GM19324 (cell line): ENCODE results near the gene TRABD.

Experiments
- ATAC-seq: cut with Tn5 transposase; IDR thresholded peaks from one replicate; pipeline ENCODE4 v1.9.1; 2021; ENCODE audit warnings: mild to moderate bottlenecking, moderate library complexity; ENCODE audit not compliant: unreplicated experiment, low FRiP score

Gene TRABD

DNA sequence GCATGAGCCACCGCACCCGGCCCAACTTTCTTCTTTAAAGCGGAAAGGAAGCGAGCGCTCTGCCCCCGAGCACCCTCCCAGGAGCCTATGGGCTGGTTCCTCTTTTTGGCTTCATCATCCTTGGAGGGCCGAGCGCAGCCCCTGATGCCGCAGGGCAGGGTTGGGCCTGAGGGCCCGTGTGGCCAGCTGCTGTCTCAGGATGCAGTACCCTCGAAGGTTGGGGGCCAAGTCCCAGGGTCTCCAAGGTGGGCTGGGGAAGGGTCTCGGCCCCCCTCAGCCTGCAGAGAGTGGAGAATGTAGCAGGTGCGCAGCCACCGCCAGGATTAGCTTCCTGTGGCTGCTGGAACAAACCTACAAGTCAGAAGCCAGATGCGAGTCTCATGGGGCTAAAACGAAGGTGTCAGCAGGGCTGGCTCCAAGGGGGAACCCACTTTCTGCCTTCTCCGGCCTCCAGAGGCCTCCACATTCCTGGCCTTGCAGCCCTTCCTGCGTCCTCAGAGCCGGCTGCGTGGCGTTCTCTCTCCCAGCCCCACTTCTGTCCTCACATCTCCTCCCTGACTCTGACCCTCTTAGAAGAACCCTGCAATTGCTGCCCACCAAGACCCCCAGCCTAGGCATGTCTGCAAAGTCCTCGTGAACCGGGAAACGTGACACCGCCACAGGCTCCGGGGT, 12.3 kb upstream of the TRABD start:
- ATAC-seq, result no peak

GRCh38 chr22:50173983-50174355, 11.7 kb upstream of the TRABD start:
- no peak for ATAC-seq

GRCh38 chr22:50174382-50175190, 11.1 kb upstream of the TRABD start:
- ATAC-seq, result no peak

GRCh38 chr22:50175191-50175461, 10.6 kb upstream of the TRABD start:
- ATAC-seq, result no peak

DNA sequence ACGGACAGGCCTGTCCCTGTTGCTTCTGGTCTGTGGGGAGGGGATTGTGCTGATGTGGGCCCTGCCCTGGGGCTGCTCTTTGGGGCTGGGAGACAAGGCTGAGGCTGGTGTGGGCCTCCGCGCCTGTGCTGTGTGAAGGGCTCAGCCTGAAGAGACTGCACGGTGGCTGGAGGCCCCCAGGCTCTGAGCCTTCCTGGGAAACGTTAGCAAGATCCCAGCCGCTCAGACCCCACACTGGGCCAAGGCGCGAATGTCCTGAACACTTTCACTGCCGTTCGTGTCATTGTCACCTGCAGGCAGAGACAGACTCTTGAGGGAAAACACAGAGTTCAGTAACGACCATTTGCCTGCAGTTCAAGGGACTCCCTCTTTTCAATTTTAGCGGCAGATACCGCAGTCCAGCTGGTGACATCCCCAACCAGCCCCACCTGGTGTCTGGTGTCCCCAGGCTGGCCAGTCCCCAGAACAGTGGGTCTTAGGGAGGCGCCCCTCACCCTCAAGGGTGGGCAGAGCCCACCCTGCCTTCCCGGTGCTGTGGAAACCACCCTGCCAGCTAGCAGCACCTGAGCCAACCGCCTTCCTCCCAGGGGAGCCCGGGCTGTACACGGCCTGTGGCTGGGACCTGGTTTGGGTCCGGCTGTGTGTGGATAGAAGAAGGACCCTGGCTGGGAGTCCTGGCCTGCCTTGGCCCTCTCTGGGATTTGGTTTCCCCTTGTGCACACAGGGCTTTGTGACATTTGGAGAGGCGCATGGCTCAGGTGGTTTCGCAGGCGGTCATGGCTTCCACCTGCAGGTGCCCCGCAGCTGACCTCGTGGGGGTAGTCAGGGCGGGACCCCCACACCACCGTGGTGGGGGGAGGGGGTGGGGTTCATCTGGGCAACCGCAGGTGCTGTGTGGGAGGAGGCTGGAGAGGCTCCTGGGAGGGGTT, 9.5 kb upstream of the TRABD start:
- no peak for ATAC-seq

- ATAC-seq, result no peak
Observed at GRCh38 chr22:50176850-50177536, 8.7 kb upstream of the TRABD start.

- no peak for ATAC-seq
Observed at GRCh38 chr22:50177537-50178470, 7.9 kb upstream of the TRABD start.

DNA sequence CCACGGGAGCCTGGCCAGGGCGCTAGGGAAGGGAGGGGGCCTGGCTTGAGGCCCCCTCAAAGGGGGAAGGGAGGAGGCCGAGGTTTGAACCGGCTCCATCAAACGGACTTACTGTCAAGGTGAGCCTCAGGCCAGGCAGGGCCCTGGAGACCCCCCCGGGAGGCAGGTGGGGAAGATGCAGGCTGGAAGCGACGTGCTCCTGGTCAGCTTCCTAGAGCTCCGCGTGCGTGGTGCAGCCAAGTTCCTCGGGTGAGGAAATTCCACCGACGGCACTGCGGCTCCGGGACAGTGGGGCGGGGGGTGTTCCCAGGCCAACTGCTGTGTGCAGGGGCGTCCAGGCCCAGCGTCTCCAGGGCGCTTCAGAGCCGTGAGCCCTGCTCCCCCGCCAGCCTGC, 7.2 kb upstream of the TRABD start:
- no peak for ATAC-seq

DNA sequence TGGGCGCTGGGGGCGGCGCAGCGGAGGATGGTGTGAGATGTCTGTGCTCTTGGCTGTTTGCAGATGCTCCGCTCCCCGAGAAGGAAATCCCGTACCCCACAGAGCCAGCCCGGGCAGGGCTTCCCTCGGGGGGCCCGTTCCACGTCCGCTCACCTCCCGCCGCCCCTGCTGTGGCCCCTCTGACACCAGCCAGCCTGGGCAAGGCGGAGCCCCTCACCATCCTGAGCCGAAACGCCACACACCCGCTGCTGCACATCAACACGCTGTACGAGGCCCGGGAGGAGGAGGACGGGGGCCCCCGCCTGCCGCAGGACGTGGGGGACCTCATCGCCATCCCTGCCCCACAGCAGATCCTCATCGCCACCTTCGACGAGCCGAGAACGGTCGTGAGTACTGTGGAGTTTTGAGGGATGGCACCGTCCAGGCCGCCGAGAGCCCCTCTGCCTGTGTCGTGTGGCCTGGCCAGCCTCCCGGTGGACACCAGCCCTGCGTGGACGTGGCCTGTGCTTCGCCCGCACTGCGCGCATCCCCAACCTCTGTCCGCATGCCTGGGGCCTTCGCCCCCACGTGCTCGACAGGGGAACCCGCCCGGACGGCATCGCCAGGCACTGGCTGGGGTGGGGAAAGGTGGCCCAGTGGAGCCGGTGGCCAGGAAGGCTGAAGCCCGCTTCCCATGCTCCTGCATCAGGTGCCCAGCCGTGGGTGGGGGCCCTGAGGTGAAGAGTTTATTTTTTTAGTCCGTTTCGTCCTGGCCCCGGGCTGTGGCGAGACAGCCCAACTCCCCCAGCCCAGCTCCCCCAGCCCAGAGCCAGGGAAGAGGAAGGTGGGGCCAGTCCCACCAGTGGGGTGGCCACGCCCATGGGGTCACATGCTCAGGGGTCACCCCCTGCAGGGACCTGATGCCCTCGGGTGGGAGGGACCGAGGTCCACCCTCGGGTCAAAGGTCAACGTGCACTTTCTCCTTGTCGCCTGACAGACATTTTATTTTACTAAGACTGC, 6.5 kb upstream of the TRABD start:
- no peak for ATAC-seq

- no peak for ATAC-seq
Observed at GRCh38 chr22:50179937-50180726, 5.6 kb upstream of the TRABD start.

DNA sequence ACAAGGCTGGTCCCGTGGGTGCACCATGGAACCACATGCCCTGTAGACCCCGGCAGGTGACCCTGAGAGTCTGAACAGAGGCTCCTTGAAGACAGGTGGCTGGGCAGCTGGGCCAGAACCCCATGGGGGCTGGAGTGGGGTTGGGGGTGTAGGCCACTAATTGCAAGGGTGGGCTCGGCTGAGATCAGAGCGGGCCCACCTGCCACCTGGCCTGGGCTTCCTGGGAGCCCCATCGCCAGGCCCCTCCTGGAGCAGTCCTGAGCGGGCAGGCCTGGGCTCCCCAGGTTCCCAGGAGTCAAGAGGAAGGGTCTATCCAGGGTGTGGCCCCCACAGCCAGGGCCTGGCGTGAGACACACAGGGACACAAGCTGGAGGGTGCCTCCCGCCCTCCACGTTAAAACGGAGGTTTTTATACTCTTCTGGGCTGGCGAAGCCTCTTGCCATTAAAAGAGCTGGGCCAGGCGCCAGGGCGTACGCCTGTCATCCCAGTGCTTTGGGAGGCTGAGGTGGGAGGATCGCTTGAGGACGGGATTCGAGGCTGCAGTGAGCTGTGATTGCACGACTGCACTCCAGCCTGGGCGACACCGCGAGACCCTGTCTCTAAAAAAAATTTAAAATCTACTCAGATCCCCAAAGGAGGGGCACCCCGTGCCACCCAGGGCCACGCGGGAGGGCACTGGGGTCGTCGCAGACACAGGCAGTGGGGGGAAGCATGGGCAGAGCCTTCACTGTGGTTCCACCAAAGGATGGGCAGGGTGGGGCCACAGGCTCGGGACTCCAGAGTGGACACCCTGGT, 4.8 kb upstream of the TRABD start:
- no peak for ATAC-seq

GRCh38 chr22:50182176-50183081, 3.3 kb upstream of the TRABD start:
- no peak for ATAC-seq

GRCh38 chr22:50183141-50183971, 2.4 kb upstream of the TRABD start:
- ATAC-seq, result no peak

GRCh38 chr22:50184004-50184901, 1.5 kb upstream of the TRABD start:
- ATAC-seq, result no peak
